ENCODE results near the gene PPIE. TPM values are rescaled to one million over a fixed set of nuclear protein-coding genes. Genes with fewer than 3 reads are reported as not detected.

Gene PPIE
- total and polyA plus RNA-seq, 2 of the 8 experiments (the other 6 are each of a cell fraction or from before 2014, with no cell fraction given) = 38.9 to 56.1 TPM

GRCh38 chr1:39700348-39700747, 38.3 kb upstream of the PPIE start (continued):
- no peak for TF ChIP-seq NANOG (IDR thresholded peaks at IDR 0.05; ENCODE audit: insufficient read depth, low read depth, low read length, poor library complexity, severe bottlenecking)
- TF ChIP-seq KDM5A (IDR thresholded peaks at IDR 0.05; ENCODE audit: low read length) = no peak
